GM19193 (cell line): ENCODE measurements around the gene MORN1.

Source experiments
- POLR2A ChIP-seq: IDR thresholded peaks from 4 replicates; pipeline ENCODE4 v1.6.1; 2011; ENCODE audit not compliant: insufficient read depth, insufficient read length; ENCODE audit errors: extremely low read depth

Gene MORN1

GRCh38 chr1:2339206-2340085 is 51.9 kb downstream of the MORN1 start:
- no peak for TF ChIP-seq POLR2A

- no peak for TF ChIP-seq POLR2A
Measured at GRCh38 chr1:2337501-2337900, 53.9 kb downstream of the MORN1 start.

GRCh38 chr1:2337081-2337480 is 54.3 kb downstream of the MORN1 start:
- TF ChIP-seq POLR2A = no peak

GRCh38 chr1:2336499-2336898 is 54.9 kb downstream of the MORN1 start:
- no peak for TF ChIP-seq POLR2A

GRCh38 chr1:2335721-2336455 is 55.5 kb downstream of the MORN1 start:
- TF ChIP-seq POLR2A = no peak

GRCh38 chr1:2334883-2335534 is 56.3 kb downstream of the MORN1 start:
- no peak for TF ChIP-seq POLR2A

GRCh38 chr1:2334366-2334765 is 57.0 kb downstream of the MORN1 start:
- no peak for TF ChIP-seq POLR2A

GRCh38 chr1:2331200-2331544 is 60.2 kb downstream of the MORN1 start:
- no peak for TF ChIP-seq POLR2A

GRCh38 chr1:2330519-2331199 is 60.7 kb downstream of the MORN1 start:
- TF ChIP-seq POLR2A = no peak

- TF ChIP-seq POLR2A = no peak
Measured at GRCh38 chr1:2330035-2330434, 61.3 kb downstream of the MORN1 start.

GRCh38 chr1:2328676-2329455 is 62.5 kb downstream of the MORN1 start:
- no peak for TF ChIP-seq POLR2A

GRCh38 chr1:2327841-2328240 is 63.5 kb downstream of the MORN1 start:
- no peak for TF ChIP-seq POLR2A

GRCh38 chr1:2326524-2326923 is 64.8 kb downstream of the MORN1 start:
- no peak for TF ChIP-seq POLR2A
